Vagina (tissue), 2 donors: ENCODE data around the gene SPRYD3. TPM values are rescaled to one million over a fixed set of nuclear protein-coding genes. Genes with fewer than 3 reads are reported as not detected.

Experiments
- DNase-seq, 2 donors: peaks; one replicate each; pipeline ENCODE4 v3.0.0-alpha.2; 2017; ENCODE audit errors: extremely low spot score in 2 of 2
- H3K27ac ChIP-seq: fragments of 200-600 bp; sonication (generic); one replicate; pipeline ENCODE4 v1.5.1; 2019
- H3K27me3 ChIP-seq: fragments of 200-600 bp; sonication (generic); one replicate; pipeline ENCODE4 v1.5.1; 2019
- H3K36me3 ChIP-seq, 2 donors: fragments of 200-600 bp; sonication (generic); one replicate each; pipeline ENCODE4 v1.5.1; 2017 to 2019
- H3K4me1 ChIP-seq: fragments of 200-600 bp; sonication (generic); one replicate; pipeline ENCODE4 v1.5.1; 2019
- H3K4me3 ChIP-seq, 2 donors: fragments of 200-600 bp; sonication (generic); 1 replicate in 1 of 2; 2 replicates in 1 of 2; pipeline ENCODE4 v1.5.1; 2016 to 2019
- H3K9me3 ChIP-seq: fragments of 200-600 bp; sonication (generic); one replicate; pipeline ENCODE4 v1.5.1; 2019
- CTCF ChIP-seq, 3 experiments: fragments of 450-650 bp in 2 of 3; fragments of 200-600 bp in 1 of 3; sonication (generic) in 1 of 3; IDR thresholded peaks; one replicate each; pipeline ENCODE4 v1.5.1; 2017 to 2019; ENCODE audit warnings: antibody characterized with exemption in 3 of 3, mild to moderate bottlenecking in 2 of 3, moderate library complexity in 2 of 3
- POLR2A ChIP-seq, 2 donors: fragments of 450-650 bp; IDR thresholded peaks; one replicate each; pipeline ENCODE4 v1.6.1; 2017; ENCODE audit warnings: antibody characterized with exemption in 2 of 2, mild to moderate bottlenecking in 2 of 2, moderate library complexity in 2 of 2
- POLR2AphosphoS5 ChIP-seq, 2 donors: sonication (generic); formaldehyde crosslinking; IDR thresholded peaks; one replicate each; pipeline ENCODE4 v1.9.0; 2017; ENCODE audit warnings: antibody characterized with exemption in 2 of 2, mild to moderate bottlenecking in 2 of 2, low read depth in 1 of 2; ENCODE audit not compliant: insufficient read depth in 1 of 2
- intact Hi-C: fragments of 100-400 bp; cut with DNase I; formaldehyde crosslinking; loops from one replicate; pipeline ENCODE4 v1.15.1; 2023
- total RNA-seq: library from RNA; depleted of rRNA; stranded (reverse); fragments of >200 nt; gene quantifications from one replicate; pipeline ENCODE4 v1.2.3, GENCODE V29; 2016

SPRYD3 gene
- total RNA-seq, 1 donor from 2014 or later: 27.0 TPM

- no peak for TF ChIP-seq CTCF (IDR thresholded peaks at IDR 0.05)
- peak in 1 of 2 donors; percentile 71 for TF ChIP-seq POLR2A (IDR thresholded peaks at IDR 0.05)
- TF ChIP-seq POLR2AphosphoS5 (IDR thresholded peaks at IDR 0.05; ENCODE audit: insufficient read depth in 1 of 2, low read depth in 1 of 2): peak in 1 of 2 donors; percentile 75
- Histone ChIP-seq H3K36me3 (no peaks in the 10 kb centered on the region), H3K4me1 (peaks cover 72% of the 10 kb centered on the region), H3K27ac (peak overlapping the region; percentile 96), H3K27me3 (no peaks in the 10 kb centered on the region), H3K9me3 (no peaks in the 10 kb centered on the region), H3K4me3 (peak overlapping the region; percentile 73 to 86)
- peak in 1 of 2 donors; percentile 93 for DNase-seq
- intact Hi-C loops: loop anchor here (10.0 kb wide), 1 partner anchor 47 kb away; the partner anchor contains the start of gene IGFBP6
Measured at GRCh38 chr12:53047221-53048032, 31.8 kb downstream of the SPRYD3 start.

GRCh38 chr12:53046655-53047220 is 32.5 kb downstream of the SPRYD3 start:
- TF ChIP-seq POLR2A (IDR thresholded peaks at IDR 0.05) (peak in 1 of 2 donors; percentile 99), CTCF (IDR thresholded peaks at IDR 0.05) (peak in 1 of 3 experiments; percentile 11), POLR2AphosphoS5 (IDR thresholded peaks at IDR 0.05; ENCODE audit: insufficient read depth in 1 of 2, low read depth in 1 of 2) (peak; percentile 72 to 98)
- Histone ChIP-seq H3K9me3 (no peaks in the 10 kb centered on the region), H3K36me3 (no peaks in the 10 kb centered on the region), H3K4me1 (peaks cover 65% of the 10 kb centered on the region), H3K4me3 (peak overlapping the region; percentile 60 to 86), H3K27me3 (no peaks in the 10 kb centered on the region), H3K27ac (peak overlapping the region; percentile 90)
- intact Hi-C loops: loop anchor here (10.0 kb wide), 1 partner anchor 48 kb away; the partner anchor contains the start of gene IGFBP6
- DNase-seq: peak in 1 of 2 donors; percentile 94

- Histone ChIP-seq H3K4me1 (peaks cover 54% of the 10 kb centered on the region), H3K9me3 (no peaks in the 10 kb centered on the region), H3K27ac (peak overlapping the region; percentile 90), H3K36me3 (no peaks in the 10 kb centered on the region), H3K27me3 (no peaks in the 10 kb centered on the region), H3K4me3 (peak overlapping the region; percentile 60 to 86)
- DNase-seq: no peak
- TF ChIP-seq CTCF (IDR thresholded peaks at IDR 0.05) (no peak), POLR2A (IDR thresholded peaks at IDR 0.05) (peak in 1 of 2 donors; percentile 16), POLR2AphosphoS5 (IDR thresholded peaks at IDR 0.05; ENCODE audit: insufficient read depth in 1 of 2, low read depth in 1 of 2) (no peak)
- intact Hi-C loops: loop anchor here (10.0 kb wide), 1 partner anchor 49 kb away; the partner anchor contains the start of gene IGFBP6
Measured at GRCh38 chr12:53045696-53046045, 33.5 kb downstream of the SPRYD3 start.

GRCh38 chr12:53044896-53045695 is 34.1 kb downstream of the SPRYD3 start:
- TF ChIP-seq POLR2A (IDR thresholded peaks at IDR 0.05): no peak
- TF ChIP-seq POLR2AphosphoS5 (IDR thresholded peaks at IDR 0.05; ENCODE audit: insufficient read depth in 1 of 2, low read depth in 1 of 2): no peak
- no peak for TF ChIP-seq CTCF (IDR thresholded peaks at IDR 0.05)
- H3K36me3 ChIP-seq: peaks cover 0 to 5% of the 10 kb centered on the region in 2 donors
- peaks cover 52% of the 10 kb centered on the region for H3K4me1 ChIP-seq
- H3K9me3 ChIP-seq: no peaks in the 10 kb centered on the region
- H3K27ac ChIP-seq: peak overlapping the region; percentile 90
- no peaks in the 10 kb centered on the region for H3K27me3 ChIP-seq
- no peak for DNase-seq
- peak overlapping the region; percentile 60 to 86 for H3K4me3 ChIP-seq
- intact Hi-C loops: loop anchor here (10.0 kb wide), 1 partner anchor 50 kb away; the partner anchor contains the start of gene IGFBP6
